Stomach (tissue), 9 donors: Measurements from ENCODE around the gene ATP5F1B. TPM values are rescaled to one million over a fixed set of nuclear protein-coding genes. Genes with fewer than 3 reads are reported as not detected.

Experiments
- DNase-seq, 2 donors: peaks; one replicate each; pipeline versions ENCODE4 v3.0.0 to v3.0.0-alpha.2; 2013 to 2019
- H3K27ac ChIP-seq, 5 donors: fragments of 200-600 bp in 4 of 5; sonication (generic) in 4 of 5; one replicate each; pipeline ENCODE4 v1.5.1; 2013 to 2019; ENCODE audit warnings: mild to moderate bottlenecking in 1 of 5, moderate library complexity in 1 of 5
- H3K27me3 ChIP-seq, 3 donors: fragments of 200-600 bp; sonication (generic); one replicate each; pipeline ENCODE4 v1.5.1; 2017 to 2019; ENCODE audit warnings: mixed run types in 1 of 3
- H3K36me3 ChIP-seq, 4 donors: fragments of 200-600 bp; sonication (generic); 1 replicate in 3 of 4; 2 replicates in 1 of 4; pipeline ENCODE4 v1.5.1; 2016 to 2019
- H3K4me1 ChIP-seq, 4 donors: fragments of 200-600 bp; sonication (generic); one replicate each; pipeline ENCODE4 v1.5.1; 2016 to 2019
- H3K4me3 ChIP-seq, 4 donors: fragments of 200-600 bp; sonication (generic) in 3 of 4; one replicate each; pipeline ENCODE4 v1.5.1; 2016 to 2019; ENCODE audit warnings: mild to moderate bottlenecking in 1 of 4
- H3K9me3 ChIP-seq, 4 donors: fragments of 200-600 bp; sonication (generic); one replicate each; pipeline ENCODE4 v1.5.1; 2016 to 2019
- CTCF ChIP-seq, 7 experiments: fragments of 450-650 bp in 4 of 7; fragments of 200-600 bp in 3 of 7; sonication (generic) in 3 of 7; IDR thresholded peaks; one replicate each; pipeline ENCODE4 v1.5.1; 2016 to 2019; ENCODE audit warnings: antibody characterized with exemption in 7 of 7, control low read depth in 2 of 7, mild to moderate bottlenecking in 1 of 7
- EP300 ChIP-seq: sonication (generic); formaldehyde crosslinking; IDR thresholded peaks from one replicate; pipeline ENCODE4 v1.6.1; 2017; ENCODE audit warnings: antibody characterized with exemption
- POLR2A ChIP-seq, 4 donors: fragments of 450-650 bp; IDR thresholded peaks; one replicate each; pipeline ENCODE4 v1.6.1; 2016; ENCODE audit warnings: antibody characterized with exemption in 4 of 4, control low read depth in 2 of 4, mild to moderate bottlenecking in 1 of 4, moderate library complexity in 1 of 4
- POLR2AphosphoS5 ChIP-seq, 3 donors: sonication (generic); formaldehyde crosslinking; IDR thresholded peaks; one replicate each; pipeline ENCODE4 v1.6.1; 2016; ENCODE audit warnings: antibody characterized with exemption in 3 of 3
- whole genome bisulfite sequencing, 5 donors: extraction: QIAGEN DNeasy Blood & Tissue Kit in 3 of 5; methylation state at CpG; one replicate each; pipeline versions ENCODE4 v1.1.5 to v1.1.7; 2013 to 2018; 5-methylcytosine and 5-hydroxymethylcytosine counted together
- intact Hi-C: fragments of 100-400 bp; cut with DNase I; formaldehyde crosslinking; loops from one replicate; pipeline ENCODE4 v1.15.1; 2023; ENCODE audit warnings: low total_unique reads
- polyA plus RNA-seq, 3 donors: library from polyadenylated mRNA; stranded (reverse); fragments of 200-250 nt; gene quantifications; one replicate each; pipeline ENCODE4 v1.2.3, GENCODE V29; 2013
- total RNA-seq, 5 donors: library from RNA; depleted of rRNA; stranded (reverse); fragments of >200 nt; gene quantifications; one replicate each; pipeline versions ENCODE4 v1.1.0 to v1.2.3, GENCODE V29; 2014 to 2016
- donor health status: healthy with polysubstance abuse.
- donor health status: Bipolar disorder and iron deficiency.
- donor health status: healthy.

ATP5F1B gene
- total and polyA plus RNA-seq, 8 donors: 183 to 604 (median 478) TPM

- 57 to 68% (median 62%) methylated on average over 3 of the region's 3 CpGs for WGBS, 5 donors
- H3K27ac ChIP-seq: peak overlapping the region in 1 of 5 donors; percentile 17
- H3K4me1 ChIP-seq: peaks cover 0 to 7% (median 0%) of the 10 kb centered on the region in 4 donors
- H3K4me3 ChIP-seq: no peak overlapping the region
- intact Hi-C loops: no loop called here
- no peaks in the 10 kb centered on the region for H3K27me3 ChIP-seq
- H3K9me3 ChIP-seq: no peaks in the 10 kb centered on the region
- DNase-seq: no peak
- peaks cover 48 to 73% (median 70%) of the 10 kb centered on the region in 4 donors for H3K36me3 ChIP-seq
- TF ChIP-seq EP300 (no peak), CTCF (IDR thresholded peaks at IDR 0.05) (no peak), POLR2A (IDR thresholded peaks at IDR 0.05) (no peak), POLR2AphosphoS5 (IDR thresholded peaks at IDR 0.05) (no peak)
These were observed 49.0 kb downstream of the ATP5F1B start for GRCh38 chr12:56596815-56597214.

- Histone ChIP-seq H3K27me3 (no peaks in the 10 kb centered on the region), H3K9me3 (no peaks in the 10 kb centered on the region), H3K36me3 (peaks cover 21 to 67% (median 58%) of the 10 kb centered on the region in 4 donors), H3K4me3 (no peak overlapping the region), H3K4me1 (peaks cover 0 to 7% (median 0%) of the 10 kb centered on the region in 4 donors), H3K27ac (peak overlapping the region in 4 of 5 donors; percentile 24 to 56 (median 47))
- intact Hi-C loops: no loop called here
- peak; percentile 46 to 82 for DNase-seq
- no peak for TF ChIP-seq POLR2AphosphoS5 (IDR thresholded peaks at IDR 0.05)
- TF ChIP-seq CTCF (IDR thresholded peaks at IDR 0.05): peak in 5 of 7 experiments; percentile 47 to 66 (median 66)
- TF ChIP-seq EP300: no peak
- no peak for TF ChIP-seq POLR2A (IDR thresholded peaks at IDR 0.05)
- 31 to 50% (median 47%) methylated on average over 7 to 8 of the region's 8 CpGs for WGBS, 5 donors
These were observed 51.7 kb downstream of the ATP5F1B start for GRCh38 chr12:56593909-56594621.

- Histone ChIP-seq H3K36me3 (peaks cover 21 to 67% (median 58%) of the 10 kb centered on the region in 4 donors), H3K4me3 (no peak overlapping the region), H3K27me3 (no peaks in the 10 kb centered on the region), H3K4me1 (peaks cover 0 to 7% (median 0%) of the 10 kb centered on the region in 4 donors), H3K9me3 (no peaks in the 10 kb centered on the region), H3K27ac (peak overlapping the region in 1 of 5 donors; percentile 7)
- TF ChIP-seq POLR2A (IDR thresholded peaks at IDR 0.05): no peak
- TF ChIP-seq CTCF (IDR thresholded peaks at IDR 0.05): no peak
- no peak for TF ChIP-seq EP300
- no peak for TF ChIP-seq POLR2AphosphoS5 (IDR thresholded peaks at IDR 0.05)
- DNase-seq: peak in 1 of 2 donors; percentile 30
- intact Hi-C loops: no loop called here
These were observed 53.8 kb downstream of the ATP5F1B start for GRCh38 chr12:56591961-56592360.

GRCh38 chr12:56591126-56591525, 54.7 kb downstream of the ATP5F1B start:
- intact Hi-C loops: no loop called here
- 70 to 80% (median 72%) methylated on average over 5 of the region's 5 CpGs for WGBS, 5 donors
- Histone ChIP-seq H3K36me3 (peaks cover 21 to 65% (median 55%) of the 10 kb centered on the region in 4 donors), H3K4me3 (no peak overlapping the region), H3K27ac (no peak overlapping the region), H3K27me3 (no peaks in the 10 kb centered on the region), H3K9me3 (no peaks in the 10 kb centered on the region), H3K4me1 (peaks cover 0 to 7% (median 0%) of the 10 kb centered on the region in 4 donors)
- no peak for DNase-seq
- no peak for TF ChIP-seq CTCF (IDR thresholded peaks at IDR 0.05)
- TF ChIP-seq POLR2AphosphoS5 (IDR thresholded peaks at IDR 0.05): no peak
- no peak for TF ChIP-seq POLR2A (IDR thresholded peaks at IDR 0.05)
- no peak for TF ChIP-seq EP300
